WTC11 (cell line): ENCODE data around the gene TGM2. TPM values are rescaled to one million over a fixed set of nuclear protein-coding genes. Genes with fewer than 3 reads are reported as not detected.

Source experiments
- ATAC-seq: fragments of 200-7000 bp; cut with Tn5 transposase; 2 replicates; pipeline ENCODE4 v1.10.0; 2021; ENCODE audit warnings: mild to moderate bottlenecking, moderate library complexity
- CTCF ChIA-PET: fragments of 300-600 bp; sonication (Branson Sonifier 250); formaldehyde crosslinking; loops from one replicate; lab custom pipeline; 2021; ENCODE audit warnings: antibody characterized with exemption; lab: Charles Lee
- POLR2A ChIA-PET: fragments of 350-600 bp; sonication (Branson Sonifier 250); formaldehyde crosslinking; loops from one replicate; lab custom pipeline; 2021; ENCODE audit warnings: antibody characterized with exemption; lab: Charles Lee
- DNase-seq: peaks from one replicate; pipeline ENCODE4 v3.0.0; 2021; ENCODE audit warnings: low spot score
- H3K27ac Mint-ChIP-seq: 2 replicates; pipeline ENCODE4 v1.8.0; 2021; ENCODE audit warnings: mixed read lengths
- H3K27me3 Mint-ChIP-seq: 2 replicates; pipeline ENCODE4 v1.8.0; 2021; ENCODE audit warnings: low read depth, mild to moderate bottlenecking, moderate library complexity, mixed read lengths
- H3K36me3 Mint-ChIP-seq: 2 replicates; pipeline ENCODE4 v1.8.0; 2021; ENCODE audit warnings: mixed read lengths
- H3K4me1 Mint-ChIP-seq: 2 replicates; pipeline ENCODE4 v1.8.0; 2022; ENCODE audit warnings: mixed read lengths
- H3K4me3 Mint-ChIP-seq: 2 replicates; pipeline ENCODE4 v1.8.0; 2021; ENCODE audit warnings: mild to moderate bottlenecking, moderate library complexity, mixed read lengths
- H3K9me3 Mint-ChIP-seq: 2 replicates; pipeline ENCODE4 v1.8.0; 2021; ENCODE audit warnings: mixed read lengths
- CREB1 ChIP-seq: sonication (generic); formaldehyde crosslinking; IDR thresholded peaks from 2 replicates; pipeline ENCODE4 v1.8.0; 2023; ENCODE audit warnings: mild to moderate bottlenecking, missing genetic modification reagents
- CTCF ChIP-seq: fragments of 200-600 bp; IDR thresholded peaks from 2 replicates; pipeline ENCODE4 v1.8.0; 2022; ENCODE audit warnings: antibody characterized with exemption
- EMX1 ChIP-seq: fragments of 250-450 bp; sonication (Bioruptor Pico); IDR thresholded peaks from 2 replicates; pipeline ENCODE4 v1.8.0; 2021; ENCODE audit warnings: mild to moderate bottlenecking
- FOXK1 ChIP-seq: sonication (generic); formaldehyde crosslinking; IDR thresholded peaks from 2 replicates; pipeline ENCODE4 v1.8.0; 2022; ENCODE audit warnings: mild to moderate bottlenecking, moderate library complexity, missing genetic modification reagents
- HMGXB4 ChIP-seq: sonication (generic); formaldehyde crosslinking; IDR thresholded peaks from 2 replicates; pipeline ENCODE4 v1.8.1; 2023; ENCODE audit warnings: mild to moderate bottlenecking, moderate library complexity, missing genetic modification reagents
- IRF1 ChIP-seq: sonication (generic); formaldehyde crosslinking; IDR thresholded peaks from 2 replicates; pipeline ENCODE4 v1.8.0; 2023; ENCODE audit warnings: missing genetic modification reagents
- KAT7 ChIP-seq: sonication (generic); formaldehyde crosslinking; IDR thresholded peaks from 2 replicates; pipeline ENCODE4 v1.8.1; 2023; ENCODE audit warnings: missing genetic modification reagents, mild to moderate bottlenecking, borderline replicate concordance
- MLX ChIP-seq: sonication (generic); formaldehyde crosslinking; IDR thresholded peaks from 2 replicates; pipeline ENCODE4 v1.8.1; 2023; ENCODE audit warnings: mild to moderate bottlenecking, missing genetic modification reagents, moderate library complexity
- NFATC4 ChIP-seq: fragments of 250-450 bp; sonication (Bioruptor Pico); IDR thresholded peaks from 2 replicates; pipeline ENCODE4 v1.9.0; 2021; ENCODE audit warnings: mild to moderate bottlenecking
- NR1H2 ChIP-seq: sonication (generic); formaldehyde crosslinking; IDR thresholded peaks from 2 replicates; pipeline ENCODE4 v1.9.0; 2021; ENCODE audit warnings: mild to moderate bottlenecking, moderate library complexity, missing genetic modification reagents
- NR2C2 ChIP-seq: sonication (generic); formaldehyde crosslinking; IDR thresholded peaks from 2 replicates; pipeline ENCODE4 v1.8.0; 2022; ENCODE audit warnings: mild to moderate bottlenecking, missing genetic modification reagents
- OVOL2 ChIP-seq: fragments of 250-450 bp; sonication (Bioruptor Pico); IDR thresholded peaks from 2 replicates; pipeline ENCODE4 v1.9.0; 2021; ENCODE audit warnings: mild to moderate bottlenecking, borderline replicate concordance
- PRDM15 ChIP-seq: sonication (generic); formaldehyde crosslinking; IDR thresholded peaks from 2 replicates; pipeline ENCODE4 v1.8.0; 2022; ENCODE audit warnings: missing genetic modification reagents
- PREB ChIP-seq: sonication (generic); formaldehyde crosslinking; IDR thresholded peaks from 2 replicates; pipeline ENCODE4 v1.8.1; 2022; ENCODE audit warnings: mild to moderate bottlenecking, missing genetic modification reagents, moderate library complexity, borderline replicate concordance
- TCF7 ChIP-seq: sonication (generic); formaldehyde crosslinking; IDR thresholded peaks from 2 replicates; pipeline ENCODE4 v1.8.0; 2022; ENCODE audit warnings: mild to moderate bottlenecking, low read depth, missing genetic modification reagents, moderate library complexity
- ZBTB21 ChIP-seq: sonication (generic); formaldehyde crosslinking; IDR thresholded peaks from 2 replicates; pipeline ENCODE4 v1.8.1; 2023; ENCODE audit warnings: mild to moderate bottlenecking, missing genetic modification reagents, borderline replicate concordance
- ZMAT4 ChIP-seq: fragments of 250-450 bp; sonication (Bioruptor Pico); IDR thresholded peaks from 2 replicates; pipeline ENCODE4 v1.9.0; 2021; ENCODE audit warnings: mild to moderate bottlenecking
- ZNF281 ChIP-seq: sonication (generic); formaldehyde crosslinking; IDR thresholded peaks from 2 replicates; pipeline ENCODE4 v1.8.0; 2023; ENCODE audit warnings: mild to moderate bottlenecking, missing genetic modification reagents
- ZNF532 ChIP-seq: fragments of 250-450 bp; sonication (Bioruptor Pico); IDR thresholded peaks from 2 replicates; pipeline ENCODE4 v1.9.0; 2021; ENCODE audit warnings: mild to moderate bottlenecking, borderline replicate concordance
- total RNA-seq: library from RNA; stranded (reverse); gene quantifications from 3 replicates; pipeline ENCODE4 v1.2.3, GENCODE V29; 2021

TGM2 gene
- total RNA-seq, 1 experiment from 2014 or later: 1.5 TPM

GRCh38 chr20:38196076-38196475 lies 31.0 kb upstream of the TGM2 start (continued):
- TF ChIP-seq PRDM15 (CRISPR knock-in tag) (no peak), ZBTB21 (CRISPR knock-in tag) (no peak), CREB1 (no peak), NFATC4 (no peak), MLX (no peak), OVOL2 (CRISPR knock-in tag) (no peak), NR1H2 (no peak), KAT7 (CRISPR knock-in tag) (no peak), ZMAT4 (CRISPR knock-in tag) (no peak)

GRCh38 chr20:38195521-38195920 lies 30.5 kb upstream of the TGM2 start:
- no peak overlapping the region for H3K4me3 Mint-ChIP-seq
- TF ChIP-seq ZNF532 (CRISPR knock-in tag): no peak
- no peak for TF ChIP-seq ZNF281
- TF ChIP-seq CREB1: no peak
- no peak for TF ChIP-seq CTCF
- TF ChIP-seq TCF7 (CRISPR knock-in tag): no peak
- no peak for TF ChIP-seq IRF1 (CRISPR knock-in tag)
- TF ChIP-seq HMGXB4: no peak
- TF ChIP-seq PREB (CRISPR knock-in tag): no peak
- TF ChIP-seq EMX1: no peak
- no peak for TF ChIP-seq NR2C2
- TF ChIP-seq FOXK1 (CRISPR knock-in tag): no peak

More at GRCh38 chr20:38195521-38195920, 30.5 kb upstream of the TGM2 start:
- ChIA-PET CTCF (interaction anchor here (0.8 to 1.7 kb wide), 4 partner anchors 8 to 138 kb away, joined by 4 to 6 read pairs (median 5); no protein-coding TSS in a partner anchor), POLR2A (no interaction called here)
- no peak overlapping the region for H3K27ac Mint-ChIP-seq
- no peak for ATAC-seq
- no peaks in the 10 kb centered on the region; the same call in 1 of the 2 replicates for H3K27me3 Mint-ChIP-seq
- no peak for DNase-seq
- H3K9me3 Mint-ChIP-seq: peaks cover 10% of the 10 kb centered on the region
- peaks cover 14% of the 10 kb centered on the region for H3K4me1 Mint-ChIP-seq
- peaks cover 6% of the 10 kb centered on the region for H3K36me3 Mint-ChIP-seq
